Activated CD8-positive, alpha-beta T cell treated with anti-CD3 and anti-CD28 coated beads for 36 hours (primary cell): ENCODE measurements around the gene SLC25A17. TPM values are rescaled to one million over a fixed set of nuclear protein-coding genes. Genes with fewer than 3 reads are reported as not detected.
"Not testable (repeated sequence)": the region's sequence is repeated elsewhere in the genome, so short reads cannot be mapped to it uniquely, and the experiment has no call there.

Source experiments
- ATAC-seq: fragments of 200-7000 bp; cut with Tn5 transposase; one replicate; pipeline ENCODE4 v1.10.0; 2021; ENCODE audit warnings: mild to moderate bottlenecking, moderate library complexity
- CTCF ChIA-PET: fragments of 350-600 bp; sonication (Branson Sonifier 250); formaldehyde crosslinking; loops from one replicate; lab custom pipeline; 2021; ENCODE audit warnings: antibody characterized with exemption; lab: Charles Lee
- POLR2A ChIA-PET: fragments of 350-600 bp; sonication (Branson Sonifier 250); formaldehyde crosslinking; loops from one replicate; lab custom pipeline; 2021; ENCODE audit warnings: antibody characterized with exemption; lab: Charles Lee
- DNase-seq: peaks from one replicate; pipeline ENCODE4 v3.0.0-alpha.2; 2020
- H3K27ac Mint-ChIP-seq: one replicate; pipeline ENCODE4 v1.8.0; 2021; ENCODE audit warnings: mild to moderate bottlenecking, mixed read lengths
- H3K27me3 Mint-ChIP-seq: one replicate; pipeline ENCODE4 v1.8.0; 2021; ENCODE audit warnings: mixed read lengths
- H3K36me3 Mint-ChIP-seq: one replicate; pipeline ENCODE4 v1.8.0; 2021; ENCODE audit warnings: low read depth, mixed read lengths
- H3K4me1 Mint-ChIP-seq: one replicate; pipeline ENCODE4 v1.8.0; 2021; ENCODE audit warnings: low read depth, mixed read lengths
- H3K4me3 Mint-ChIP-seq: one replicate; pipeline ENCODE4 v1.8.0; 2021; ENCODE audit warnings: mild to moderate bottlenecking, moderate library complexity, mixed read lengths
- H3K9me3 Mint-ChIP-seq: one replicate; pipeline ENCODE4 v1.8.0; 2021; ENCODE audit warnings: mixed read lengths
- intact Hi-C: fragments of 100-400 bp; cut with micrococcal nuclease; formaldehyde crosslinking; loops from one replicate; pipeline ENCODE4 v1.10.0; 2022
- total RNA-seq, 2 experiments: library from RNA; stranded (reverse); gene quantifications; one replicate each; pipeline ENCODE4 v1.2.3, GENCODE V29; 2021
- TF ChIP-seq, protein P1 (sequence below): fragments of 200-600 bp; IDR thresholded peaks from one replicate; pipeline ENCODE4 v1.8.0; 2022; ENCODE audit warnings: antibody characterized with exemption, mild to moderate bottlenecking

The SLC25A17 gene
- total RNA-seq, 2 experiments from 2014 or later, result 28.0 to 34.8 TPM

DNA sequence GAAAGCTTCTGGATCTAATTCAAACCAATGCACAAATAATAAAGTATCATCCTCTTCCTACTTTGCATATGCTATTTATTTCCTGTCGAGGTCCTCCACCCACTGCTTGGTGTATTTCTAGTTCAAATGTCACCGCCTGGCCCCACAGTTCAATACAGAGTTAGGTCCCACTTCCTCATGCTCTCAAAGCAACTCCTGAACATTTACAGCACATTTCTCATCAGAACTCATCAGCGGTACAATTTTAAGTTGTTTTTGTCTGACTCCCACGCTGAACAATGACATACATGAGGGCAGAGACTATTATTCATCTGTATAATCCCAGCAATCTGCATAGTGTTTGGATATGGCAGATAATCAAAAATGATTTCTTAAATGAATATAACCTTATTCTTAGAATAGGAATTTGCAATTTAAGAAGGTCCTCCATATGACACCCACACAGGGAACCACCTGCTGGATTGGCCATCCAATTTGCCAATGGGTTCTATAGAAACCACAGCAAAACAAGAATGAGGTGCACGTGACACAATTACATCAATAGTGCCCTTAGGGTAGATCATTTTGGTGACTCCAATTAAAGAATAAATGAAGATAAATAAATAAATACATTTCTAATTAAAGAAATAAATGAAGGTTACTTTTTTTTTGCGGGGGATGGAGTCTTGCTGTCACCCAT, 54.2 kb downstream of the SLC25A17 start:
- ChIA-PET CTCF (no interaction called here), POLR2A (no interaction called here)
- Mint-ChIP-seq H3K4me1 (peaks cover 17% of the 10 kb centered on the region), H3K27me3 (no peaks in the 10 kb centered on the region), H3K9me3 (no peaks in the 10 kb centered on the region), H3K36me3 (peaks cover 8% of the 10 kb centered on the region), H3K27ac (peak overlapping the region; percentile 86), H3K4me3 (no peak overlapping the region)
- TF ChIP-seq, protein P1, sequence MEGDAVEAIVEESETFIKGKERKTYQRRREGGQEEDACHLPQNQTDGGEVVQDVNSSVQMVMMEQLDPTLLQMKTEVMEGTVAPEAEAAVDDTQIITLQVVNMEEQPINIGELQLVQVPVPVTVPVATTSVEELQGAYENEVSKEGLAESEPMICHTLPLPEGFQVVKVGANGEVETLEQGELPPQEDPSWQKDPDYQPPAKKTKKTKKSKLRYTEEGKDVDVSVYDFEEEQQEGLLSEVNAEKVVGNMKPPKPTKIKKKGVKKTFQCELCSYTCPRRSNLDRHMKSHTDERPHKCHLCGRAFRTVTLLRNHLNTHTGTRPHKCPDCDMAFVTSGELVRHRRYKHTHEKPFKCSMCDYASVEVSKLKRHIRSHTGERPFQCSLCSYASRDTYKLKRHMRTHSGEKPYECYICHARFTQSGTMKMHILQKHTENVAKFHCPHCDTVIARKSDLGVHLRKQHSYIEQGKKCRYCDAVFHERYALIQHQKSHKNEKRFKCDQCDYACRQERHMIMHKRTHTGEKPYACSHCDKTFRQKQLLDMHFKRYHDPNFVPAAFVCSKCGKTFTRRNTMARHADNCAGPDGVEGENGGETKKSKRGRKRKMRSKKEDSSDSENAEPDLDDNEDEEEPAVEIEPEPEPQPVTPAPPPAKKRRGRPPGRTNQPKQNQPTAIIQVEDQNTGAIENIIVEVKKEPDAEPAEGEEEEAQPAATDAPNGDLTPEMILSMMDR, result no peak
- ATAC-seq (peak; percentile 72), DNase-seq (peak; percentile 53)
- intact Hi-C loops, result loop anchor here (5.0 kb wide), 1 partner anchor 83 kb away; no protein-coding TSS in a partner anchor

DNA sequence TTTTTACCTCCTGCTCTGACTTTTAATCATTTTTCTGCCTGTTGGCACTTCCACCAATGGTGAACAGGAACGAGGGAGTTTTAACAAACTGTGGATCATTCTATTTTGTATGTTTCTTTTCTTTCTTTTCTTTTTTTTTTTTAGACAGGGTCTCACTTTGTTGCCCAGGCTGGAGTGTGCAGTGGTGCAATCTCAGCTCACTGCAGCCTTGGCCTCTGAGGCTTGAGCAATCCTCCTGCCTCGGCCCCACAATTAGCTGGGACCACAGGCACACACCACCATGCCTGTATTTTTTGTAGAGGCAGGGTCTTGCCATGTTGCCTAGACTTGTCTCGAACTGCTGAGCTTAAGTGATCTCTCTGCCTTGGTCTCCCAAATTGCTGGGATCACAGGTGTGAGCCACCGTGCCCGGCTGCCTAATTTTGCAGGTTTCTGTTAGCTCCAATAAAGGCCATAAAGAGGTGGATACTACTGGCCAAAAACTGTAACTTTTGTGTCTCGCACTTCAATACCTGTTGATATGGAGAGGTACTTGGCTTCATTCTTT, 59.8 kb downstream of the SLC25A17 start:
- ATAC-seq (no peak), DNase-seq (no peak)
- Mint-ChIP-seq H3K4me1 (peaks cover 4% of the 10 kb centered on the region), H3K27ac (no peak overlapping the region), H3K9me3 (no peaks in the 10 kb centered on the region), H3K4me3 (no peak overlapping the region), H3K27me3 (no peaks in the 10 kb centered on the region), H3K36me3 (no peaks in the 10 kb centered on the region)
- ChIA-PET CTCF (interaction anchor here (1.1 to 4.1 kb wide), 11 partner anchors 9 to 83 kb away, joined by 3 to 42 read pairs (median 4); no protein-coding TSS in a partner anchor), POLR2A (interaction anchor here (0.6 to 0.8 kb wide), 2 partner anchors 8 to 71 kb away, joined by 4 read pairs; no protein-coding TSS in a partner anchor)
- TF ChIP-seq, protein P1, result no peak
- intact Hi-C loops, result no loop called here

DNA sequence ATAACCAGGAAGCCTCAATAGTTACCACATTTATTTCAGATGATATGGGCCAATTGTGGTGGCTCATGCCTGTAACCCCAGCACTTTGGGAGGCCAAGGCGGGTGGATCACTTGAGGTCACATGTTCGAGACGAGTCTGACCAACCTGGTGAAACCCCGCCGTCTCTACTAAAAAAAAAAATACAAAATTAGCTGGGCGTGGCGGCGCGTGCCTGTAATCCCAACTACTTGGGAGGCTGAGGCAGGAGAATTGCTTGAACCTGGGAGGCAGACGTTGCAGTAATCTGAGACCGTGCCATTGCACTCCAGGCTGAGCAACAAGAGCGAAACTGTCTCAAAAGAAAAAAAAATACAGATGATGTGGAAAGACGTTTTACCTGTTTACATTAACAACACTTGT, 60.3 kb downstream of the SLC25A17 start:
- intact Hi-C loops, H3K4me3 Mint-ChIP-seq: not testable (repeated sequence)

DNA sequence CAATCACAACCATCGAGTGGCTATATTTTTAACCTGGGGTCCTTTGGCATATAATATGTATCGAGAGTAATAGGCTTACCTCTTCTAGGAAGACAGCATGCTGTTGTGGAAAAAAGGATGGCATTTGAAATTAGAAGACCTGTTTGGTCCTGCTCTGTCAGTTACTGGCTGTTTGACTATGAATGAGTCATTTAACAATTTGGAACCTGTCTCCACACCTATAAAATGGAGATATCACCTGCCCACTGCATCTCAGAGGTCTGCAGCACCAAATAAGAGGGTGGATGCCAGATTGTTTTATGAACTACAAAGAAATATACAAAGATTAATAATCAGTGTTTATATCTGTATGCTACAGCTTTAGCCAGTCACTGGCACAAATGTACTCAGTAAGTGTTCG, 60.8 kb downstream of the SLC25A17 start:
- H3K4me3 Mint-ChIP-seq, result no peak overlapping the region
- no peaks in the 10 kb centered on the region for H3K27me3 Mint-ChIP-seq
- DNase-seq (no peak), ATAC-seq (no peak)
- intact Hi-C loops, result no loop called here
- TF ChIP-seq, protein P1, result no peak
- CTCF ChIA-PET, result interaction anchor here (0.6 to 1.5 kb wide), 2 partner anchors 73 to 75 kb away, joined by 3 read pairs; no protein-coding TSS in a partner anchor
- POLR2A ChIA-PET, result no interaction called here
- peaks cover 2% of the 10 kb centered on the region for H3K4me1 Mint-ChIP-seq
- H3K9me3 Mint-ChIP-seq, result no peaks in the 10 kb centered on the region
- H3K27ac Mint-ChIP-seq, result no peak overlapping the region
- no peaks in the 10 kb centered on the region for H3K36me3 Mint-ChIP-seq

More for the DNA sequence above, 60.3 kb downstream of the SLC25A17 start:
- not testable (repeated sequence) for H3K27ac Mint-ChIP-seq, DNase-seq, H3K27me3 Mint-ChIP-seq, H3K36me3 Mint-ChIP-seq, ATAC-seq, H3K4me1 Mint-ChIP-seq, H3K9me3 Mint-ChIP-seq
- POLR2A ChIA-PET, result interaction anchor here (0.6 kb wide), 1 partner anchor 70 kb away, joined by 4 read pairs; no protein-coding TSS in a partner anchor
- CTCF ChIA-PET, result interaction anchor here (0.6 to 4.1 kb wide), 6 partner anchors 9 to 83 kb away, joined by 3 to 42 read pairs (median 4); no protein-coding TSS in a partner anchor

DNA sequence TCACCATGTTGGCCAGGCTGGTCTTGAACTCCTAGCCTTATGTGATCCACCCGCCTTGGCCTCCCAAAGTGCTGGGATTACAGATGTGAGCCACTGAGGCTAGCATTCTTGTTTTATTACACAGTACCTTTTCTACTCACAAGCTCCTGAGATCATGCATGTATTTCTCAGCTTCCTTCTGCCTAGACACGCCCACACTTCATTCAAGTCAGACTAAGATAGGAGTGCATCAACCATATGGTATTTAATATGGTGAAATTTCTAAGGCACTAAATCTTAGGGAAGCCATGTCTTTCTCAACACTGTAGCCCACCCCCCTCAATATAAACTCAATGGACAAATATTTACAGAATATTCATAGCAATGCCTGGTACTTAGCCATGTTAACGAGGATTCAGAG, 62.1 kb downstream of the SLC25A17 start:
- TF ChIP-seq, protein P1, result no peak
- intact Hi-C loops, result no loop called here
- H3K36me3 Mint-ChIP-seq, result no peaks in the 10 kb centered on the region
- CTCF ChIA-PET, result interaction anchor here (0.6 to 2.6 kb wide), 2 partner anchors 74 to 646 kb away, joined by 4 to 11 read pairs; no protein-coding TSS in a partner anchor
- POLR2A ChIA-PET, result interaction anchor here (1.3 kb wide), 1 partner anchor 12 kb away, joined by 4 read pairs; no protein-coding TSS in a partner anchor
- peaks cover 2% of the 10 kb centered on the region for H3K4me1 Mint-ChIP-seq
- DNase-seq, result no peak
- no peak overlapping the region for H3K27ac Mint-ChIP-seq
- H3K9me3 Mint-ChIP-seq, result no peaks in the 10 kb centered on the region
- no peak for ATAC-seq
- H3K27me3 Mint-ChIP-seq, result no peaks in the 10 kb centered on the region
- no peak overlapping the region for H3K4me3 Mint-ChIP-seq
